PC-9 (cell line): ENCODE data around the gene ANKRD24. TPM values are rescaled to one million over a fixed set of nuclear protein-coding genes. Genes with fewer than 3 reads are reported as not detected.
"Not testable (repeated sequence)": the region's sequence is repeated elsewhere in the genome, so short reads cannot be mapped to it uniquely, and the experiment has no call there.

Source experiments
- BruUV-seq: library from RNA; stranded (reverse); fragments of 400-500 nt; replicated peaks from 2 replicates; lab custom pipeline; 2021; lab: Mats Ljungman, UMichigan
- CTCF ChIA-PET: fragments of 300-600 bp; sonication (Branson Sonifier 250); formaldehyde crosslinking; loops from one replicate; lab custom pipeline; 2022; ENCODE audit warnings: antibody characterized with exemption; lab: Charles Lee
- POLR2A ChIA-PET: fragments of 300-600 bp; sonication (Branson Sonifier 250); formaldehyde crosslinking; loops from one replicate; lab custom pipeline; 2022; ENCODE audit warnings: antibody characterized with exemption; ENCODE audit not compliant: unreplicated experiment; lab: Charles Lee
- DNase-seq, 2 experiments: peaks; one replicate each; pipeline versions ENCODE4 v3.0.0 to v3.0.0-alpha.2; 2015 to 2022; ENCODE audit warnings: mixed read lengths in 1 of 2
- H2AFZ ChIP-seq: fragments of 200-600 bp; sonication (generic); 2 replicates; pipeline ENCODE4 v1.8.1; 2017; ENCODE audit warnings: antibody characterized with exemption
- H3F3A ChIP-seq: fragments of 200-600 bp; sonication (generic); 2 replicates; pipeline ENCODE4 v1.8.1; 2017; ENCODE audit warnings: antibody characterized with exemption, mild to moderate bottlenecking, low read depth; ENCODE audit not compliant: insufficient read depth
- H3K27ac ChIP-seq: fragments of 200-600 bp; sonication (generic); 2 replicates; pipeline ENCODE4 v1.6.1; 2016; ENCODE audit warnings: mixed run types
- H3K27me3 ChIP-seq: fragments of 200-600 bp; sonication (generic); 2 replicates; pipeline ENCODE4 v1.6.1; 2016; ENCODE audit warnings: low read depth, mixed run types; ENCODE audit not compliant: insufficient read depth
- H3K36me3 ChIP-seq: fragments of 200-600 bp; sonication (generic); 2 replicates; pipeline ENCODE4 v1.6.1; 2016; ENCODE audit warnings: low read depth, mixed run types
- H3K4me1 ChIP-seq: fragments of 200-600 bp; sonication (generic); replicated peaks from 2 replicates; pipeline ENCODE4 v1.6.1; 2016; ENCODE audit warnings: mixed run types; ENCODE audit not compliant: insufficient read depth
- H3K4me2 ChIP-seq: fragments of 200-600 bp; sonication (generic); 2 replicates; pipeline ENCODE4 v1.6.1; 2017; ENCODE audit warnings: mixed run types
- H3K4me3 ChIP-seq: fragments of 200-600 bp; sonication (generic); 2 replicates; pipeline ENCODE4 v1.6.1; 2016; ENCODE audit warnings: mixed run types
- H3K79me2 ChIP-seq: fragments of 200-600 bp; sonication (generic); 2 replicates; pipeline ENCODE4 v1.6.1; 2017; ENCODE audit warnings: low read depth, mixed run types
- H3K9me2 ChIP-seq: fragments of 200-600 bp; sonication (generic); 2 replicates; pipeline ENCODE4 v1.8.1; 2017; ENCODE audit warnings: mild to moderate bottlenecking; ENCODE audit not compliant: insufficient read depth
- H3K9me3 ChIP-seq: fragments of 200-600 bp; sonication (generic); 2 replicates; pipeline ENCODE4 v1.8.1; 2016; ENCODE audit warnings: low read depth; ENCODE audit not compliant: insufficient read depth
- H4K20me1 ChIP-seq: fragments of 200-600 bp; sonication (generic); 2 replicates; pipeline ENCODE4 v1.8.1; 2017; ENCODE audit not compliant: insufficient read depth
- EZH2 ChIP-seq: fragments of 200-600 bp; sonication (generic); IDR thresholded peaks from 2 replicates; pipeline ENCODE4 v1.8.0; 2017; ENCODE audit warnings: antibody characterized with exemption, low read depth
- intact Hi-C: fragments of 100-400 bp; cut with micrococcal nuclease; formaldehyde crosslinking; loops from one replicate; pipeline ENCODE4 v1.10.0; 2022; ENCODE audit not compliant: unreplicated experiment
- total RNA-seq: library from RNA; stranded (reverse); gene quantifications from 2 replicates; pipeline ENCODE4 v1.2.3, GENCODE V29; 2021
- TF ChIP-seq, protein P1 (sequence below): fragments of 200-600 bp; sonication (generic); conservative IDR thresholded peaks from 2 replicates; pipeline ENCODE4 v1.6.1; 2017; ENCODE audit warnings: mixed run types, antibody characterized with exemption, mild to moderate bottlenecking, moderate library complexity

Gene ANKRD24
- total RNA-seq, 1 experiment from 2014 or later = 0.79 TPM

DNA sequence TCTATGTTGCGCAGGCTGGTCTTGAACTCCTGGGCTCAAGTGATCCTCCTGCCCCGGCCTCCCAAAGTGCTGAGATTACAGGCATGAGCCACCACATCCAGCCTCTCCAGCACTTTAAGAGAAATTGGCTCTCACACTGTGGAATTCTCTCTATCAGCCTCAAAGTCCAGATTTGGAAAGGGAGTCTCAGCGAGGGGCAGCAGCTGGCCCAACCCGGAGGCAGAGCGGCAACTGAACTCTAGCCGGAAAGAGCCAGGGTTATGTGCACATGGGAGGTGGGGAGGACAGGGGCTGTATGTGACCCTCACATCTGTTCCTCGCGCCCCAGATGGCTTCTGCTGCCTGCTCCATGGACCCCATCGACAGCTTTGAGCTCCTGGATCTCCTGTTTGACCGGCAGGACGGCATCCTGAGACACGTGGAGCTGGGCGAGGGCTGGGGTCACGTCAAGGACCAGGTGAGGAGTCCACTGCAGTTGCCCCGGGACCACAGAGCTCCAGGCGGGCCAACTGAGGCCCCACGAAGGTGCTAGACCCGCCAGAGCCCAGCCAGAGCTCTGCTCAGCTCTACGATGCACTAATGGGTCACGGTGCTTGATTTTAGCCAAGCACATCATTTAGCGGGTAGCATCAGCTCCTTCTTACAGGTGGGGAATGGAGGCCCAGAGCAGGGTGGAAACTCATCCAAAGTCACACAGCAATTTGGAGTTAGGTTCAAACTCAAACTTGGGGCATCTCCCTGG, 27.7 kb upstream of the ANKRD24 start:
- Histone ChIP-seq H3K36me3 (no peaks in the 10 kb centered on the region), H3F3A (no peaks in the 10 kb centered on the region), H3K9me3 (no peaks in the 10 kb centered on the region), H3K27me3 (no peaks in the 10 kb centered on the region), H3K27ac (no peak overlapping the region), H3K4me2 (no peak overlapping the region), H3K79me2 (no peaks in the 10 kb centered on the region), H3K4me3 (no peak overlapping the region), H4K20me1 (no peaks in the 10 kb centered on the region), H3K4me1 (no peaks in the 10 kb centered on the region), H2AFZ (no peak overlapping the region), H3K9me2 (no peaks in the 10 kb centered on the region)
- BruUV-seq = no TSS peak
- intact Hi-C loops = no loop called here
- CTCF ChIA-PET = no interaction called here
- no peak for DNase-seq
- TF ChIP-seq, protein P1, sequence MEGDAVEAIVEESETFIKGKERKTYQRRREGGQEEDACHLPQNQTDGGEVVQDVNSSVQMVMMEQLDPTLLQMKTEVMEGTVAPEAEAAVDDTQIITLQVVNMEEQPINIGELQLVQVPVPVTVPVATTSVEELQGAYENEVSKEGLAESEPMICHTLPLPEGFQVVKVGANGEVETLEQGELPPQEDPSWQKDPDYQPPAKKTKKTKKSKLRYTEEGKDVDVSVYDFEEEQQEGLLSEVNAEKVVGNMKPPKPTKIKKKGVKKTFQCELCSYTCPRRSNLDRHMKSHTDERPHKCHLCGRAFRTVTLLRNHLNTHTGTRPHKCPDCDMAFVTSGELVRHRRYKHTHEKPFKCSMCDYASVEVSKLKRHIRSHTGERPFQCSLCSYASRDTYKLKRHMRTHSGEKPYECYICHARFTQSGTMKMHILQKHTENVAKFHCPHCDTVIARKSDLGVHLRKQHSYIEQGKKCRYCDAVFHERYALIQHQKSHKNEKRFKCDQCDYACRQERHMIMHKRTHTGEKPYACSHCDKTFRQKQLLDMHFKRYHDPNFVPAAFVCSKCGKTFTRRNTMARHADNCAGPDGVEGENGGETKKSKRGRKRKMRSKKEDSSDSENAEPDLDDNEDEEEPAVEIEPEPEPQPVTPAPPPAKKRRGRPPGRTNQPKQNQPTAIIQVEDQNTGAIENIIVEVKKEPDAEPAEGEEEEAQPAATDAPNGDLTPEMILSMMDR = no peak
- no peak for TF ChIP-seq EZH2
- POLR2A ChIA-PET = no interaction called here

GRCh38 chr19:4157164-4157563, 25.3 kb upstream of the ANKRD24 start:
- Histone ChIP-seq H3K4me1 (no peaks in the 10 kb centered on the region), H3F3A (no peaks in the 10 kb centered on the region), H3K27ac (no peak overlapping the region), H3K27me3 (no peaks in the 10 kb centered on the region), H3K4me2 (no peak overlapping the region), H3K4me3 (no peak overlapping the region), H4K20me1 (no peaks in the 10 kb centered on the region), H3K36me3 (no peaks in the 10 kb centered on the region), H3K9me2 (no peaks in the 10 kb centered on the region), H3K9me3 (no peaks in the 10 kb centered on the region), H2AFZ (no peak overlapping the region), H3K79me2 (no peaks in the 10 kb centered on the region)
- DNase-seq = no peak
- intact Hi-C loops = no loop called here
- BruUV-seq = no TSS peak
- ChIA-PET CTCF (no interaction called here), POLR2A (no interaction called here)
- no peak for TF ChIP-seq EZH2
- TF ChIP-seq, protein P1 = no peak

- DNase-seq, H3K4me1 ChIP-seq, H3K27me3 ChIP-seq, H3K9me3 ChIP-seq, H3F3A ChIP-seq, POLR2A ChIA-PET, CTCF ChIA-PET, H4K20me1 ChIP-seq, H3K36me3 ChIP-seq, H3K79me2 ChIP-seq, H3K4me2 ChIP-seq, H3K27ac ChIP-seq, intact Hi-C loops, H3K9me2 ChIP-seq, H2AFZ ChIP-seq, BruUV-seq, H3K4me3 ChIP-seq: not testable (repeated sequence)
Measured at GRCh38 chr19:4157971-4158370, 24.5 kb upstream of the ANKRD24 start.
